AG08396 (cell line): ENCODE measurements around the gene A2ML1.
"Not testable (repeated sequence)": the region's sequence is repeated elsewhere in the genome, so short reads cannot be mapped to it uniquely, and the experiment has no call there.

Experiments
- DNase-seq: peaks from one replicate; pipeline ENCODE4 v3.0.0; 2012; ENCODE audit warnings: low spot score, mixed read lengths

The A2ML1 gene

DNA sequence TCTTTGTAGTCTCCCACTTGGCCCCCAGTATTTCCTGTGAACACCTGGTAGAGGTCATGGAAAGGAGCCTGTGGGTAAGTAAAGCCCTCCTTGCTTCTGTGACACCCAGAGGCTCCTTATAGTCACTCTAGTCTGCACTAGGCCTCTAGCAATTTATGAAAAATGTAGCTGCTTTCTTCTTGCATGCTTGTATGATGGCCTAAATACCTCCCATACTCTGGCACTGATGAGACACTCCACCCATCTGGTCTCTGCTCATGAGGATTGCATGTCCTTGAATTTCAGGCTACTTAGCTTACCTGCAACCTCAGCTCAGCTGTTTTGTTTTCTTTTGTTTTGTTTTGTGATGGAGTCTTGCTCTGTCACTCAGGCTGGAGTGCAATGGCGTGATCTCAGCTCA is 4.6 kb upstream of the A2ML1 start:
- no peak for DNase-seq

DNA sequence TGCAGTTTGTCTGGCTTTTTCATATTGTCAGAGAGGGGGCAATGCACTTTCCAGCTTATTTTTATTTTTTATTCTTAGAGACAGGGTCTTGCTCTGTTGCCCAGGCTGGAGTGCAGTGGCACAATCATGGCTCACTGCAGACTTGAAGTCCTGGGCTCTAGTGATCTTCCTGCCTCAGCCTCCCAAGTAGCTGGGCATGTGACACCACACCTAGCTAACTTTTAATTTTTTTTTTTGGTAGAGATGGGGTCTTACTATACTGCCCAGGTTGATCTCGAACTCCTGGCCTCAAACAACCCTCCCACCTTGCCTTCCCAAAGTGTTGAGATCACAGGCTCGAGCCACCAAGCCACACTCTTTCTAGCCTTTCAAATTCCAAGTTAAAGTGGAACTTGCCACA is 3.9 kb upstream of the A2ML1 start:
- DNase-seq, result no peak

DNA sequence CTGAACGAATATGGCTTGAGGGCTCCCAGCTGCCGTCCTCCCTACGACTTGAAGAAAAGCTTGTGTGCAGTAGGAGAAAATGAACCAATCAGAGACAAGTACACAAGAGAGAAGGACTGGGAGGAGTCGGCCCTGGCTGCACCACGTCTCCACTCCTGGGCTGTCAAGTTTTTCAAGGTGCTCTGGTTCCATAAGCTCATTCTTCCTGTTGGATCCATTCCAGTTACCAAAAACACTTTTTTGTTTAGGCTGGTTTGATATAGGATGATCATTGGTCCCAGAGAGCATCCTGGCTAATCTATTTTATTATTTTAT is 2.8 kb upstream of the A2ML1 start:
- DNase-seq, result no peak

DNA sequence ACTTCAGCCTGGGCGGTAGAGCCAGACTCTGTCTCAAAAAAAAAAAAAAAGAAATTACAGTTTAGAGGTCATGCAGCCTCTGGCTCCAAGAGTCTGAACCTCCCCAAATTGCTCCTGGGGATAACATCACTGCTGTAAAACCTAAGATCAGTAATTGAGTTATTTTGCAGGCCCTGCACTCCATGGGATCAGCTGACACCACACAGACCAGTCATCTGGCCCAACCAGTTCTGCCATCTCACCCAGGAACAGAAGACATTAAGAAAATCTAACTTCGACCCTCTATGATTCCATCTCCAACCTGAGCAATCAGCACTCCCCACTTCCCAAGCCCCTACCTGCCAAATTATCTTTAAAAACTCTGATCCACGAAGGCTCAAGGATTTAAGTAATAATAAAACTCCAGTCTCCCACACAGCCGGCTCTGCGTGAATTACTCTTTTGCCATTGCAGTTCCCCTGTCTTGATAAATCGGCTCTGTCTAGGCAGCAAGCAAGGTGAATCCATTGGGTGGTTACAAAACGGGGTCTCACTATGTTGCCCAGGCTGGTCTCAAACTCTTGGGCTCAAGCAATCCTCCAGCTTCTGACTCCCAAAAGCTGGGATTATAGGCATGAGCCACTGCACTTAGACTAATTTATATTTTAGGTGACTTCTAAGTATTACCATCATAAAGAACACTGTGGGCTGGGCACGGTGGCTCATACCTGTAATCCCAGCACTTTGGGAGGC is 1.6 kb upstream of the A2ML1 start:
- DNase-seq, result not testable (repeated sequence)

DNA sequence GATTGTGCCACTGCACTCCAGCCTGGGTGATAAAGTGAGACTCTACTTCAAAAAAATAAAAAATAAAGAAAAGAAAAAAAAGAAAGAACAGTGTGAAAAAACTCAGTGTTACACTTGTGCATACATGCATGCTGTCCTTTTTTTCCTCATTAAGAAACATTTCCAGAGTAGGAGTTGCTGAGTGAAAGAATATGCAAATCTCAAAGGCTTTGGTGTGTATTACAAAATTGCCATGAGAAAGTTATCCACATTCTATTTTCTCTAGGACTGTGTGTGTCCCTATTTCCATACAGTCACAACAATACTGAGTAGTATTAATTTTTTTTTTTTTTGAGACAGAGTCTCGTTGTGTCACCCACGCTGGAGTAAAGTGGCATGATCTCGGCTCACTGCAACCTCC is 830 bp upstream of the A2ML1 start:
- DNase-seq, result no peak

DNA sequence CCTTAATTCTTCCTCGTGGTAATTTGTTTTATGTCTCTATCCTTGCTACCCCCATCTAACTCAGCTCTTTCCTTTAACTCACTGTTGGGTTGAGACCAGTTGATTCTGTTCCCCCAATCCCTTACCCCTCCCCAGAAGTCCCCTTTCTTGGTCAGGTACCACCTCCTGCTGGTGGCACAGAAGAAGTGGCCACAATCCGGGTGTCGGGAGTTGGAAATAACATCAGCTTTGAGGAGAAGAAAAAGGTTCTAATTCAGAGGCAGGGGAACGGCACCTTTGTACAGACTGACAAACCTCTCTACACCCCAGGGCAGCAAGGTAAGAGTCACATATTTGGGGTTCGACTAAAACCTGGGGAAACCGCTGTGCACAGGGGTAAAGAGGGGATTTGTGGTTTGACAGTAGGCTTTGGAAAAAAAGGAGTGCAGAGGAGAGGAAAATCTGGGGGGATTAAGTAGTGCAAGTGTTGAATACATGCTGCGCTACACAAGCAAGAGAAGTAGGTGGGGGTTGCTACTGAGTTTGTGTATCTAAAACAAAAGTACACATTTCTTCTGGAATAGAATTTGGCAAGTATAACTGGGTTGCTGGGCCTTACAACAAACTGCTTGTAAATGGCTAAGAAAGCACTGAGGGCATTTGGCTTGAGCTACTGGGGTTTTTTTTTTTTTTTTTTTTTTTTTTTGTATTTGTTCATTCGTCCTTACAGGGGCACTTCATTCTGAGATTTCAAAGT is 1.3 kb downstream of the A2ML1 start:
- DNase-seq, result peak; percentile 29

DNA sequence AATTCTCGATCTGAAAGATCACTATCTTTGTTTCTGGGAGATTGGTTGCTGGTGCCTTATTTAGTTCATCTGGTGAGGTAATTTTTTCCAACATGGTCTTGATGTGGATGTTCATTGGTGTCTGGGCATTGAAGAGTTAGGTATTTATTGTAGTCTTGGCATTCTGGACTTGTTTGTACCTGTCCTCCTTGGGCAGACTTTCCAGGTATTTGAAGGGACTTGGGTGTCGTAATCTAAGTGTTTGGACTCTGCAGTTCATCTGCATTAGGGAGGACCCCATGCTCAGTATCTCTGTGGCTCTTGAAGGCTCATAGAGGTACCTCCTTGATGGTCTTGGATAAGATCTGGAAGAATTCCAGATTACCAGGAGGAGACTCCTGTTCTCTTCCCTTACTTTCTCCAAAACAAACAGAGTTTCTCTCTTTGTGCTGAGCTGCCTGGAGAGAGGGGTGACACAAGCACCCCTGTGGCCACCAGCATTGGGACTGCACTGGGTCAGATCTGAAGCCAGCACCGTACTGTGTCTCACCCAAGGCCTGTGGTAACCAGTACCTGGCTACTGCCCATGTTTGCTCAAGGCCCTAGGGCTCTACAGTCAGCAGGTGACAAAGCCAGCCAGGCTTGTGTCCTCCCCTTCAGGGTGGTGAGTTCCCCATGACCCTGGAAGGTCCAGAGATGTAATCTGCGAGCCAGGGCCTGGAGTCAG is 5.3 kb downstream of the A2ML1 start:
- DNase-seq, result no peak

DNA sequence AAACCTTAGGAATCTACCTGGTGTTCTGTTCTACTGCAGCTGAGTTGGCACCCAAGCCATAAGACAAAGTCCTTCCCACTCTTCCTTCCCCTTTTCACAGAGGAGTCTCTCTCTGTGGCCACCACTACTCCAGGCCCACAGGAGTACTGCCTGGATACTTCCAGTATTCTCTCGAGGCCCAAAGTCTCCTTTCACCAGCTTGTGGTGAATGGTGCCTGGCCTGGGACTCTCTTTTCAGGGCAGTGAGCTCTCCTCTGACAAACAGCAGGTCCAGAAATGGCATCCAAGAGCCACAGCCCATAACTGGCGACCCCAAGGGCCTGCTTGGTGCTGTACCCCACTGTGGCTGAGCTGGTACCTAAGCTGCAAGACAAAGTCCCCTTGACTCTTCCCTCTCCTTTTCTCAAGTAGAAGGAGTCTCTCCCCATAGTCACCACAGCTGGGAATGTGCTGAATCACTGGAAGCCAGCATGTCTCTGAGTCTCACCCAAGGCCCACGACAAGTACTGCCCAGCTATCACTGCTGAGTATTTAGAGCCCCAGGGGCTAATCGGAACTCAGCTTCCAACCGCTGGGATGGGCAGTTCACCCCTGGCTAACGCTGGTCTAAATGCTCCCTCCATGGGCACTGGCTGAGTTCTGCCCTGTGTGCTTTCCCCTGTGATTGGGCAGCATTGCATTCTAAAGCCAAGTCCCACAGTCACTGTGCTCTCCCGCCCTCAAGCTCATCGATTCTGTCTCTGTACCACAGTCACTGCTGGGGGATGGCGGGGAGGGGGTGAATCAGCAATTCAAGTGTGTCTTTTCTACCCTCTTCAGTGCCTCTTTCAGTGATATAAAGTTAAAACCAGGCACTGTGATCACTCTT is 6.1 kb downstream of the A2ML1 start:
- no peak for DNase-seq

DNA sequence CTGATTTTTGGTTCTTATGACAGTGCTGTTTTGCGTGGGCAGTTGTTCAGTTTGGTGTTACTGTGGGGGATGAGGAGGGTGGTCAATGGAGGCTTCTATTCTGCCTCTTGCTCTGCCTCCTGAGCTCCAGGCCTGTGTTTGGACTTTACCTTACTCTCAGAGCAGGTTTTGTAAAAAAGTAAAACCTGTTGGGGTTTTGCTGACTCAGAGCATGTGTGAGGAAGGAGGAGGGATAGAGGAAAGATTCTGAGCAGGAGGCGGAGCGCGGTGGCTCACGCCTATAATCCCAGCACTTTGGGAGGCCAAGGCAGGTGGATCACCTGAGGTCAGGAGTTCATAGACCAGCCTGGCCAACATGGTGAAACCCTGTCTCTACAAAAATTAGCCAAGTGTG is 6.7 kb downstream of the A2ML1 start:
- no peak for DNase-seq

DNA sequence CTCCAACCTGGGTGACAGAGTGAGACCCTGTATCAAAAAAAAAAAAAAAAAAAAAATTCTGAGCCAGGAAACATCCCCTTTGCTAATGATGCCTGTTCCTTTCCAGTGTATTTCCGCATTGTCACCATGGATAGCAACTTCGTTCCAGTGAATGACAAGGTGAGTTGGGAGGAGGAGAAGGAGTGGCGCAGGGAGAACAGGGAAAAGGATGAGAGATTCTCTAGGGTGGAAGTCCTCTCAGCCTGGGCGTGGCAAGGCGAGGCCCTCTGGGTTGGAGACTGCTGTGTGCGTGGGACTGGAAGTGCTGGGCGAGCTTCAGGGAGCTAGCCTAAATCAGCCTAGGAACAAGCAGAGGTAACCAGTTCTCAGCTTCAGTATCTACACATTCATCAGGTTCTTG is 7.2 kb downstream of the A2ML1 start:
- no peak for DNase-seq

DNA sequence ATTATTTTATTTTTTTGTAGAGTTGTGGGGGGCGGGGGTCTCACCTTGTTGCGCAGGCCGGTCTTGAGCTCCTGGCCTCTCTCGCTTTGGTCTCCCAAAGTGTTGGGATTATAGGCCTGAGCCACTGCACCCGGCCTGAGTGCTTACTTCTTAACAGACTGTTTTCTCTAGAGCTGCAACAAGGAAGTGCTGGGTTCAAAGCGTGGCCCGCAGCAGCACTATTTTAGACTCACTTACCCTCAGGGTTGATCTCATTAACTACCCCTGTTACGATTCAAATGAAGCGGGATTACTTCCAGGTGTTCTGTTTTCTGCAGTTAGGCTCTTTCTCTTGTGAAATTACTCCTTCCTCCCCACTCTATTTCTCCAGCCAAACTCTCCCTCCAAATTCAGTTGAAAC is 8.7 kb downstream of the A2ML1 start:
- DNase-seq, result no peak

DNA sequence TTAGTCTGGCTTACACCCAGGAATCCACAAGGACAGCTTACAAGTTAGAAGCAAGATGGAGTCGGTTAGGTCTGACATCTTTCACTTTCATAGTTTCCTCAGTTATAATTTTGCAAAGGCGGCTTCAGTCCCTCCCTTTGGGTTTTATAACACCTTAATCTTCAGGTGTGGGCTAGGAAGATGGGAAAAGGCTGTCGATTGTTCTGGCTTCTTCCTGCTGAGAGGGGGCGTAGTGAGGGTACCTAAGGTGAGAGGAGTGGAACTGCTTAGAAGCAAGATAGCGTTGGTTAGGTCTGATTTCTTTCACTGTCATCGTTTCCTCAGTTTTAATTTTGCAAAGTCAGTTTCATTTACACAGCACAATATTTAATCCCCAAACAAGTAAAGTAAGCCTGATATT is 10.1 kb downstream of the A2ML1 start:
- no peak for DNase-seq

DNA sequence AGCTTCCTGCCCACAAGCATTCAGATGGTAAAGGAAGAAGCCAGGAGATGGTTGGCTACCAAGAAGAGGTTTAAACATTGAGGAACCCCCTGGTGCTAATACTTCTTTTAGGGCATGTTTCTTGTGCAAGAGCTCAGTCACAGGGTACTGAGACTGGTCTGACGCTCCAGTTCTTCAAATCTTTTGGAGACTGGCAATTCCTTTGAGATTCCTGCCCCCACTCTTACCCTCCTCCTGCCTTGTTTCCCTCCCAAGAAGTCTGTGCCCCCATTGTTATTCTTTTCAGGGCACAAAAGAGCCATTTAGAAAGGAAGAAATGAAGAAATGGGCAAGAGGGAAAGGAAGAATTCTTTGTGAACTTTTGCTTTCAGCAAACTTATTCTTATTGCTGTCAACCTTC is 11.8 kb downstream of the A2ML1 start:
- DNase-seq, result no peak

DNA sequence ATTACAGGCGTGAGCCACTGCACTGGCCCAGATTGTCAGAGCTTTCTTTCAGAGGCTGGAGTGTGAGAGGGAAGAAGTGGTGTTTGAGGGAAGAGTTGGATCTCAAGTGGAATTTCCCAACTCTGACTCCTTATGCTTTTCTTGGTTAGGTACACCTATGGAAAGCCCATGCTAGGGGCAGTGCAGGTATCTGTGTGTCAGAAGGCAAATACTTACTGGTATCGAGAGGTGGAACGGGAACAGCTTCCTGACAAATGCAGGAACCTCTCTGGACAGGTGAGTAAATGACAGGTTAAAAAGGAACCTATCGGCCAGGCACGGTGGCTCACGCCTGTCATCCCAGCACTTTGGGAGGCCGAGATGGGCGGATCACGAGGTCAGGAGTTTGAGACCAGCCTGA is 14.9 kb downstream of the A2ML1 start:
- no peak for DNase-seq

DNA sequence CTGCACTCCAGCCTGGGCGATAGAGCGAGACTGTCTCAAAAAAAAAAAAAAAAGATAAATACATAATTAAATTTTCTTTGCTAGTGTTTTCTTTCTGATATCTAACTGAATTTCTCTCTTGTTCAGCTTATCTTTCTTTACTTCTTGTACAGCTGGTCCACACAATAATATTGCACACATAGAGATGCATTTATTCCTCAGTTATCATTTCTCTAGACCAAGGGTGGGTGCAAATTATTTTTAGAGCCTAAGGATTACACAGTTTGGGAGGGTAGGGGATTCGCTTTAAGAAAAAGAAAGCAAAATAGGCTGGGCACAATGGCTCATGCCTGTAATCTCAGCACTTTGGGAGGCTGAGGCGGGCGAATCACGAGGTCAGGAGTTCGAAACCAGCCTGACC is 17.9 kb downstream of the A2ML1 start:
- no peak for DNase-seq

DNA sequence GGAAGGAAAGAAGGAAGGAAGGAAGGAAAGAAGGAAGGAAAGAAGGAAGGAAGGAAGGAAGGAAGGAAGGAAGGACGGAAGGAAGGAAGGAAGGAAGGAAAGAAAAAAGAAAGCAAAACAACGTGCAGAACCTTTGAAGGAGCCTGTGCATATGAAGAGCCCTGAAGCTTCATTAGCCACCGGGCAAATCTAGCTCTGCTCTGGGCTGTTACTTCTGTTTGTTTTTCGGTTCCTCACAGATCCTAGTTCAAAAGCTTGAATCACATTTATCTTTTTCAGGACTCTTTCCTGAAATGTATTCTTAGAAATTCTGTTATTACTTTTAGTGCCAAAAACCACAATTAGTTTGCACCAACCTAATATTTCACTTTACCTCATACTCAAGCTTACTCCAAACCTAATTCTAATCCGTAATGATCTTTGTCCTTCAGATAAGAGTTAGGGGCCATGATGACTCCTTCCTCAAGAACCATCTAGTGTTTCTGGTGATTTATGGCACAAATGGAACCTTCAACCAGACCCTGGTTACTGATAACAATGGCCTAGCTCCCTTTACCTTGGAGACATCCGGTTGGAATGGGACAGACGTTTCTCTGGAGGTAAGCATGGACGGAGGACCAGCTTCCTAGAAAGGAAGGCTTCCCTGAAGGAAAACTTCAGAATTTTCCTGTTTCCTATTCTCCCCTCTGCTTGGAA is 18.7 kb downstream of the A2ML1 start:
- DNase-seq, result no peak

DNA sequence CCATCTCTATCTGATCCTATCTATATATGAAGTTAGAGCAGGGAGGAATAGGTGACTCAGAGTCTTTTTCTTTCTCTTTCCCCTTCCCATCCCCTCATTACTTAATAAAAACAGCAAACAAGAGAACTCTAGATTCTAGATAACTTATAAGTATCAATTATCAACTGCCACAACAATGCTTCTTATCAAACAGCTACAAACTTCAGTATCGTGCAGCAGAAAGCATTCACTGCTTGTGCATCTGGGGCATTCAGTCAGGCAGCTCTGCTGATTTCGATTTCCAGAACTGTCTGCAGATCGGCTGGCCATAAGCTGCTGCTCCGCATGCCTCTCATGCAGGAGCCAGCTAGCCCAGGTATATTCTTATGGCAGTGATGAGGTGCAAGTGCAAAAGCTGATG is 19.4 kb downstream of the A2ML1 start:
- no peak for DNase-seq

DNA sequence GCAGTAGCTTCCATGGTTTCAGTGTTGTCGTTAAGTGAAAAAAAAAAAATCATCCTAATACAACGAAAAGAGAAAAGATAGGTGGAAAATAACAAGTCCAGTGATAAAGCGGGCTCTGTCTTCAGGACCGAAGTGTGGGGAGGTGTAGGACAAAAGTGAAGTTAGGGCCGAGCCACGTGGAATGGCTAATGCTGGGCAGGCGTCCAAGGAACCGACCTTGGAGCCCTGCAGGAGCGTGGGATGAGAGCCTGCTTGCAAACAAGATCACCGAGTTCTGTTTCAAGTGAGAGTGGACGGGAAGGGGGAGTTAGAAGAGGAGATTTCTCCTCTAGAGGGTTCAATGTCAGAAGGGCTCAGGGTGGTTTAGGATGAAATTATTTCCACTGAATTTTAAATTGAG is 22.2 kb downstream of the A2ML1 start:
- DNase-seq, result peak; percentile 35

DNA sequence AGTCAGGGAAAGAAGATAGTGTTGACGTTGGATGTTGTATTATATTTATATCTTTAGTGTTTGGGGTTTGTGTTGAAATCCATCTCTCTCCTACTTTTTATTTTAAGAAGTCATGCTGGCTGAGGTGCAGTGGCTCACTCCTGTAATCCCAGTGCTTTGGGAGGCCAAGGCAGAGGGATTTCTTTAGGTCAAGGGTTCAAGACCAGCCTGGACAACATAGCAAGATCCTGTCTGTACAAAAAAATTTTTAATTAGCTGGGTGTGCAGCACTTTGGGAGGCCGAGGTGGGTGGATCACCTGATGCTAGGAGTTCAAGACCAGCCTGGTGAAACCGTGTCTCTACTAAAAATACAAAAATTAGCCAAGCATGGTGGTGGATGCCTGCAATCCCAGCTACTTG is 23.9 kb downstream of the A2ML1 start:
- DNase-seq, result no peak

DNA sequence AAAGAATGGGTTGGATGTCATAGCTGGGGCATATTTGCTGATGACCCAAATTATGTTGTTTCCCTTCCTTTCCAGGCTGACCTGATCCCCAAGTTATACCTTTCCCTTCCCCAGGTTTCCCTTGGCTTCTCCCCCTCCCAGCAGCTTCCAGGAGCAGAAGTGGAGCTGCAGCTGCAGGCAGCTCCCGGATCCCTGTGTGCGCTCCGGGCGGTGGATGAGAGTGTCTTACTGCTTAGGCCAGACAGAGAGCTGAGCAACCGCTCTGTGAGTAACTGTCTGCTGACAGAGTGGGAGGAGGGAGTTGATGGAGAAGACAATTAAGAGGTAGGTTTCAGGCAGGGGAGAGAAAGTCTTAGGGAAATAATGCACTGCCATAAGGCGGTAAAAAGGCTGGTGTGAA is 25.0 kb downstream of the A2ML1 start:
- no peak for DNase-seq

DNA sequence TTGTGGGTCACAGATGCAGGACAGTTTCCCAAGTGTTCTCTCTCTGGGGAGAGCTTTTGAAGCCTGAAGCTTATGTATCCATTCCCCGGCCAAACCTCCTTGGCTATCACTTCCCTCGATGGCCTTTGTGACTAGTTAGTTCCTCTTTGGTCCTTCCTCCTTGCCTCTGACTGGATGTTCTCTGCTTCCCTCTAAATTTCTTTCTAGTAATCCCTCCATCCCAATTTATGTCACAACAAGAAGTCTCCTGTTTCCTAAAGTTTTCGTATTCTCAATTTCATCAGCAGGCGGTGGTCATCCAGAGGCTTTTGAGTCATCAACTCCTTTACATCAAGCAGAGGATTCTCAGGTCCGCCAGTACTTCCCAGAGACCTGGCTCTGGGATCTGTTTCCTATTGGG is 27.5 kb downstream of the A2ML1 start:
- no peak for DNase-seq

DNA sequence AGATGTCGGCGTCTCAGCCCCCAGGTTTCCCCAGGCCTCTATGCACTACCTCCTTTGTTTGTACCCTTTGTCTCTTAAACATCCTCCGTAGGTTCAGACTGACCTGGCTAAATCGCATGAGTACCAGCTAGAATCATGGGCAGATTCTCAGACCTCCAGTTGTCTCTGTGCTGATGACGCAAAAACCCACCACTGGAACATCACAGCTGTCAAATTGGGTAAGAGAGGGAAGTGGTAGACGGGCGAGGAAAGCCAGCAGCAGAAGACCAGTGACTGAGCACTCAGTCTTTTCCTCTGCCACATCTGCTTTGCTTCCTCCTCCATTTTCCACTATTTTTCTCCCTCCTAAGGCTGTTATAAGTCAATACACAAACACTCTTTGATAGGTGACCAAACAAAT is 29.7 kb downstream of the A2ML1 start:
- DNase-seq, result no peak
